Fibroblast of lung (primary cell): ENCODE results near the gene CUL1. TPM values are rescaled to one million over a fixed set of nuclear protein-coding genes. Genes with fewer than 3 reads are reported as not detected.
A peak's percentile ranks its signal among the peaks of the same experiment; 100 is the strongest.

Experiments used
- DNase-seq, 2 donors: peaks; one replicate each; pipeline versions ENCODE4 v3.0.0 to v3.0.0-alpha.2; 2010; ENCODE audit warnings: low read depth in 2 of 2
- H2AFZ ChIP-seq: 2 replicates; pipeline ENCODE4 v1.5.1; 2012; ENCODE audit warnings: low read length, control low read depth, inconsistent platforms
- H3K27ac ChIP-seq: 2 replicates; pipeline ENCODE4 v1.5.1; 2011; ENCODE audit warnings: low read length, control low read depth; ENCODE audit not compliant: insufficient read depth
- H3K27me3 ChIP-seq: 2 replicates; pipeline ENCODE4 v1.5.1; 2011; ENCODE audit warnings: mild to moderate bottlenecking, low read length; ENCODE audit not compliant: control insufficient read depth, insufficient read depth
- H3K36me3 ChIP-seq: 2 replicates; pipeline ENCODE4 v1.5.1; 2011; ENCODE audit warnings: low read length; ENCODE audit not compliant: control insufficient read depth, insufficient read depth
- H3K4me1 ChIP-seq: 2 replicates; pipeline ENCODE4 v1.5.1; 2011; ENCODE audit warnings: low read length; ENCODE audit not compliant: control insufficient read depth, insufficient read depth; ENCODE audit errors: extremely low read depth
- H3K4me2 ChIP-seq: 2 replicates; pipeline ENCODE4 v1.5.1; 2011; ENCODE audit warnings: low read length, control low read depth; ENCODE audit not compliant: insufficient read depth; ENCODE audit errors: extremely low read depth
- H3K4me3 ChIP-seq, 4 experiments: fragments of 200-600 bp in 1 of 4; sonication (generic) in 1 of 4; replicated peaks in 1 of 4; 2 replicates each; pipeline ENCODE4 v1.5.1; 2011 to 2016; ENCODE audit warnings: low read length in 4 of 4, low read depth in 3 of 4, mild to moderate bottlenecking in 3 of 4, control low read depth in 2 of 4, inconsistent platforms in 1 of 4, mixed read lengths in 1 of 4; ENCODE audit not compliant: insufficient read depth in 1 of 4; ENCODE audit errors: control extremely low read depth in 1 of 4
- H3K79me2 ChIP-seq: 2 replicates; pipeline ENCODE4 v1.5.1; 2012; ENCODE audit warnings: mild to moderate bottlenecking, low read length, inconsistent platforms; ENCODE audit not compliant: control insufficient read depth, insufficient read depth
- H3K9ac ChIP-seq: 2 replicates; pipeline ENCODE4 v1.5.1; 2011; ENCODE audit warnings: mild to moderate bottlenecking, low read length, control low read depth; ENCODE audit not compliant: insufficient read depth
- H3K9me3 ChIP-seq: 2 replicates; pipeline ENCODE4 v1.5.1; 2012; ENCODE audit warnings: low read depth, low read length; ENCODE audit not compliant: control insufficient read depth, insufficient read depth
- H4K20me1 ChIP-seq: 2 replicates; pipeline ENCODE4 v1.5.1; 2011; ENCODE audit warnings: low read length; ENCODE audit not compliant: control insufficient read depth, insufficient read depth; ENCODE audit errors: extremely low read depth
- EZH2 ChIP-seq: IDR thresholded peaks from 2 replicates; pipeline ENCODE4 v1.5.1; 2012; ENCODE audit warnings: low read length, control low read depth, mild to moderate bottlenecking; ENCODE audit errors: missing control alignments
- polyA plus RNA-seq, 2 donors: library from polyadenylated mRNA; depleted of rRNA in 1 of 2; stranded (reverse) in 1 of 2; unstranded in 1 of 2; fragments of >200 nt; gene quantifications; 2 replicates each; pipeline ENCODE4 v1.2.1, GENCODE V29; 2011 to 2012; ENCODE audit warnings: missing spikeins in 1 of 2
- total RNA-seq: library from RNA; depleted of rRNA; stranded (reverse); fragments of >200 nt; gene quantifications from 2 replicates; pipeline ENCODE4 v1.2.1, GENCODE V29; 2014
- TF ChIP-seq, protein P1 (sequence below), 2 donors: IDR thresholded peaks in 1 of 2; conservative IDR thresholded peaks in 1 of 2; 1 replicate in 1 of 2; 2 replicates in 1 of 2; pipeline ENCODE4 v1.5.1; 2011 to 2012; ENCODE audit warnings: low read length in 2 of 2, control low read depth in 1 of 2, inconsistent platforms in 1 of 2, low read depth in 1 of 2, mild to moderate bottlenecking in 1 of 2

The CUL1 gene
- total and polyA plus RNA-seq, 2 donors (not counting 1 experiment from before 2014, with no cell fraction given) = 47.9 to 52.3 TPM

DNA sequence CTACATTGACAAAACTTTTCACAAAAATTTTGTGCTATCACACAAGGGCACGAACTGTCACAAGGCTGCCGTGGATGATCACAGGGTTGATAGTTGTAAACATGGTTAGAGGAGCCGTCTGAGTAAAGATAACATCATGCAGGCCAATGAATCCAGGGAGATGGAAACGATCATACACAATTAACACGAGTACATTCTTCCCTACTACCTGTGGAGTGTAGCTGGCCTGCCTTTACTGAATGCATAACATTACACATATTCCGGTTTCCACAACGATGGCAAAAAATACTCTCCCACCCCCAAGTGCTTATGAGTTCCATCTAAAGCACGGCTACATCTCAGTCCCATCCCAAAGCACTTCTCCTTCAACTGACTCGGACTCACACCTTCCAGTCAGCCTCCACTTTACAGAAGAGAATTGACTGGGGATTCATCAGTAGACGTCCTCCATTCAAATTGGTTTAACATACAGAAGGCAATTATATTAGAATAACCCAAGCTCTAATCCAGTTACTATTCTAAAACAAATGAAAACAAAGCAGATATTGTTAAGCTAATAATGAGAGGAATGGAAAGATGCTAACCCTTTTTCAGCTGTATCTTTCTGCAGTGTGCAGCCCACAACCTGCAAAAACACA is 116.3 kb downstream of the CUL1 start:
- no peaks in the 10 kb centered on the region for H4K20me1 ChIP-seq
- H3K9me3 ChIP-seq = no peaks in the 10 kb centered on the region
- H3K27me3 ChIP-seq = no peaks in the 10 kb centered on the region
- TF ChIP-seq, protein P1, sequence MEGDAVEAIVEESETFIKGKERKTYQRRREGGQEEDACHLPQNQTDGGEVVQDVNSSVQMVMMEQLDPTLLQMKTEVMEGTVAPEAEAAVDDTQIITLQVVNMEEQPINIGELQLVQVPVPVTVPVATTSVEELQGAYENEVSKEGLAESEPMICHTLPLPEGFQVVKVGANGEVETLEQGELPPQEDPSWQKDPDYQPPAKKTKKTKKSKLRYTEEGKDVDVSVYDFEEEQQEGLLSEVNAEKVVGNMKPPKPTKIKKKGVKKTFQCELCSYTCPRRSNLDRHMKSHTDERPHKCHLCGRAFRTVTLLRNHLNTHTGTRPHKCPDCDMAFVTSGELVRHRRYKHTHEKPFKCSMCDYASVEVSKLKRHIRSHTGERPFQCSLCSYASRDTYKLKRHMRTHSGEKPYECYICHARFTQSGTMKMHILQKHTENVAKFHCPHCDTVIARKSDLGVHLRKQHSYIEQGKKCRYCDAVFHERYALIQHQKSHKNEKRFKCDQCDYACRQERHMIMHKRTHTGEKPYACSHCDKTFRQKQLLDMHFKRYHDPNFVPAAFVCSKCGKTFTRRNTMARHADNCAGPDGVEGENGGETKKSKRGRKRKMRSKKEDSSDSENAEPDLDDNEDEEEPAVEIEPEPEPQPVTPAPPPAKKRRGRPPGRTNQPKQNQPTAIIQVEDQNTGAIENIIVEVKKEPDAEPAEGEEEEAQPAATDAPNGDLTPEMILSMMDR (conservative IDR thresholded peaks at IDR 0.05 in 1 of 2, IDR thresholded peaks at IDR 0.05 in 1 of 2; ENCODE audit: low read depth in 1 of 2, low read length in 2 of 2) = no peak
- TF ChIP-seq EZH2 = no peak
- H3K4me1 ChIP-seq = peaks cover under 1% of the 10 kb centered on the region
- H3K79me2 ChIP-seq = no peaks in the 10 kb centered on the region
- H3K9ac ChIP-seq = no peak overlapping the region
- no peak for DNase-seq
- H3K36me3 ChIP-seq = no peaks in the 10 kb centered on the region
- no peak overlapping the region for H3K4me2 ChIP-seq
- no peak overlapping the region for H3K27ac ChIP-seq
- H2AFZ ChIP-seq = no peak overlapping the region
- no peak overlapping the region for H3K4me3 ChIP-seq

DNA sequence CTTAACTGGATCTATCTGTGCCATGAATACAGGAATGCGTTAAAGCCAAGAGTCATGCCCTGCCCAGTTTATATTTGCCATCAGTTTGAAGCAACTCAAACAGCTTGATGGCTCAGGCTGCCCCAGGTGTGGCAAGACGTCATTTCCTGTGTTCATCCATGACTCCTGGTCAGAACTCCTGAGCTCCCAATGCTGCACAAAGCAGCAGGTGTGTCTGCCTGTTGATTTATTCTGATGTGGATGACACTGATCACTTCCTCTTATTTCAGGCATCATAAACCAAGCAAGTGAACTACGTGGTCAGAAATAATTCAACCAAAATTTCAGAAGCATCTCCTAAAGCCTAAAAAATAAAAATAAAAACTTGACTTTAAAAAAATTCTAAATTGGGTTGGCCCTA is 116.9 kb downstream of the CUL1 start:
- no peaks in the 10 kb centered on the region for H3K79me2 ChIP-seq
- no peak overlapping the region for H3K4me2 ChIP-seq
- H3K9ac ChIP-seq = no peak overlapping the region
- H3K4me1 ChIP-seq = peaks cover 2% of the 10 kb centered on the region
- TF ChIP-seq, protein P1 (conservative IDR thresholded peaks at IDR 0.05 in 1 of 2, IDR thresholded peaks at IDR 0.05 in 1 of 2; ENCODE audit: low read depth in 1 of 2, low read length in 2 of 2) = no peak
- TF ChIP-seq EZH2 = no peak
- no peaks in the 10 kb centered on the region for H4K20me1 ChIP-seq
- DNase-seq = no peak
- H2AFZ ChIP-seq = no peak overlapping the region
- no peaks in the 10 kb centered on the region for H3K9me3 ChIP-seq
- no peaks in the 10 kb centered on the region for H3K27me3 ChIP-seq
- H3K27ac ChIP-seq = no peak overlapping the region
- no peak overlapping the region for H3K4me3 ChIP-seq
- H3K36me3 ChIP-seq = no peaks in the 10 kb centered on the region

DNA sequence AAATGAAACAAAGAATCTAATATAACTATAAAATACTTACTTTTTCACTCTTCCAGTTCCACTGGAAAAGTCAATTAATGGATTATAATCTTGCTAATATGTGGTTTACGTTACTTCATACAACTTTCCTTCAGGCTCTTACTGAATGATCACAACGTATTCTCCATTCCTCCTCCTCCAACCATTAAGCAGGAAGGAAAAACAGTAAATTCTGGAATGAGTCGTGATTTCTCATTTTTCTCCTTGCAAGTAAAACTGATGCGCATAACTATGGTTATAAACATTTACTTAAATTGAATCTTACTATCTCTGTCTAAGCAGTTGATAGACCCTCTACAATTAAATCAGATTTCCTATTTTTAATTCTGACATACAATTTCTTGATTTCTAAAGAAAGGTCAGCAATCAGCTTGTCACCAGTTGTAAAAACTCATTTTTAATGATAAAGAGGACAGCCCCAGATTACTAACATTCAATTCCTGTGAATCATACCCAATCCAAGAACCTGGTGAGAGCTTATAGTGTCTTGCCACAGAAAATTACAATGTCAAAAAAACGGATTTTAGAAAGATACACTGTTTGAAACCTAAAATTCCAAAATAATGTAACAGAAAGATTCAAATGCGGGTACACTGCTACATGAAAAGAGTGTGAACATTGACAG is 121.1 kb downstream of the CUL1 start:
- Histone ChIP-seq H4K20me1 (no peaks in the 10 kb centered on the region), H3K4me1 (peaks cover 2% of the 10 kb centered on the region), H3K27ac (no peak overlapping the region), H3K27me3 (no peaks in the 10 kb centered on the region), H3K36me3 (no peaks in the 10 kb centered on the region), H2AFZ (no peak overlapping the region), H3K4me3 (no peak overlapping the region), H3K79me2 (no peaks in the 10 kb centered on the region), H3K9me3 (no peaks in the 10 kb centered on the region), H3K9ac (no peak overlapping the region), H3K4me2 (no peak overlapping the region)
- TF ChIP-seq, protein P1 (conservative IDR thresholded peaks at IDR 0.05 in 1 of 2, IDR thresholded peaks at IDR 0.05 in 1 of 2; ENCODE audit: low read depth in 1 of 2, low read length in 2 of 2) = no peak
- TF ChIP-seq EZH2 = no peak
- DNase-seq = peak; percentile 17 to 62
